HG02870 (cell line): ENCODE results near the gene POLR1D.

Experiments
- ATAC-seq: cut with Tn5 transposase; IDR thresholded peaks from one replicate; pipeline ENCODE4 v1.9.1; 2021; ENCODE audit warnings: mild to moderate bottlenecking, moderate library complexity; ENCODE audit not compliant: unreplicated experiment

Gene POLR1D

DNA sequence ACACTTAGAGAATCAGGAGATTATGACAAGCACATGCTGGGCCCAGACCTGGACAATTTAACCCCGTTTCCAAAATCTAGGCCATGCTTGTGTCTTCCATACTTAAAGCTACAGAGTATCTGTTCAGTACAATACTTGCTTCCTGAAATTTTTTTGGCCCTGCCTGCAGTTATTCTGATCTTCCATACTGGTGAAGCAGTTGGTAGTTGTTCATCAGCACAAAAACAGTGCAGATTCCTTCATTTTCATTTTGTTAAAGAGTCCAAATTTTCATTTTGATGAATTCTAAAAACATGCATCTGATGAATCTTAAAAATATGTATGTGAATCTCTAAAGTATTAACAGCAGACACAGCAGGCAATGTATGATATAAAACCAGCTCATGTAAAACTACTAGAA is 49.2 kb downstream of the POLR1D start:
- no peak for ATAC-seq

DNA sequence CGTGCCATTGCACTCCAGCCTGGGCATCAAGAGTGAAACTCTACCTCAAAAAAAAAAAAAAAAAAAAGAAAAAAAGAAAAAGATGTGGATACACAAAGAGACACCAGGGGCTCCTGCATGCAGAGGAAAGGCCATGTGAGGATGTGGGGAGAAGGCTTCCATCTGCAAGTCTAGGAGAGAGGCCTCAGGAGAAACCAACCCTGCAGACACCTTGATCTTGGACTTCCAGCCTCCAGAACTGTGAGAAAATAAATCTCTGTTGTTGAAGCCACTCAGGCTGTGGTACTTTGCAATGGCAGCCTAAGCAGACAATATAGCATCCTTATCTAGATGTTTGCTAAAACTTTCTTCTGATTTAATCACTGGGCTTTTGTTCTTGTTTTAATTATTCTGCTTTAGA is 50.3 kb downstream of the POLR1D start:
- no peak for ATAC-seq
